ENCODE measurements around the gene DOLK. TPM values are rescaled to one million over a fixed set of nuclear protein-coding genes. Genes with fewer than 3 reads are reported as not detected.

Gene DOLK
- total and polyA plus RNA-seq, 2 of the 4 experiments (the other 2 are of a cell fraction): 23.2 to 30.8 TPM

DNA sequence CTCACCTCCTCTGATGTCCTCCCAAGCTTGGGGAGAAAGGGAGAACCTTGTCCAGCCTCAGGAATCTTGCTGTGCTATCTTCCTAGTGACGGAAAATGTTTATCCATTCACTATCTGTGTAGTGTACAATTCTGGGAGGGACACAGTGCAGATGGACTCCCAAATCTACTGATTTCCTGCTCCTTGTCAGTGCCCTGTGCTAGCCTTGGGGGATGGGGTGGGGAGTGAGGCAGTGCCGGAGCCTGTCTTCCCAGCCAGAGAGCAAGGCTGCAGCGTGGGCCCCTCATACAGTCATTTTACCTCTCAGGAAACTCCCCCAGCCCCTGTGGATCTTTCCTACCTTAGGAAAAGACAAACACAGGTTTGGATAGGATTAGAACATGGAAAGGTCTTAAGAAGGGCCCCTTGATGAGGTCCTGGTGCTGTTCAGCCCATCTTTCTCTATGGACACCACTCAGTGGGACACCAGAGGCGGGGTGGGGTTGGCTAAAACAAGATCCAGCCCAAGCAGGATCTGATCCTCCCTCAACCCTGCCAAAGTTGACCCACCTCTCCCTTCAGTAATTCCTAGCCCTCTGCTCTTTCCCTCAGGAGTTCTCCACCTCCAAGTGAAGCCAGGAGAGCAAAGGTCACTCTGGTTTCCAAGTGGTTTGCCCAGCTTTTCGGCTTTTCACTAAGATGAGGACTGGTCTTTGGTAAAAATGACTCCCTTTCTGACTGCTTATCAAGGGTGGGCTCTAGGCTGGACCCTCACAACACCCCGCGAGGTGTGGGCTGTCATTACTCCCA lies 3.4 kb downstream of the DOLK start:
- H3K27me3 ChIP-seq (ENCODE audit: control insufficient read depth, insufficient read depth, low read length): no peaks in the 10 kb centered on the region
- H4K5ac ChIP-seq (ENCODE audit: low read depth, low read length): no peak overlapping the region
- H3K4ac ChIP-seq (ENCODE audit: low read depth, low read length): no peak overlapping the region
- WGBS, 2 experiments (ENCODE audit: extremely low coverage in 2 of 2, insufficient read length in 1 of 2): no CpG with 5 or more reads among the region's 7 CpGs
- BruUV-seq (replicated peaks): no TSS peak
- H3K18ac ChIP-seq (ENCODE audit: low read depth, low read length): no peak overlapping the region
- ATAC-seq (ENCODE audit: low read depth) (no peak), DNase-seq (no peak)
- no peak overlapping the region for H2BK5ac ChIP-seq (ENCODE audit: low read depth, low read length, poor library complexity, severe bottlenecking)
- H4K20me1 ChIP-seq (ENCODE audit: insufficient read depth, low read length): peaks cover 7% of the 10 kb centered on the region; the same call in 1 of the 2 replicates
- no peak overlapping the region for H2BK120ac ChIP-seq (ENCODE audit: low read depth, low read length)
- no peak overlapping the region for H3K56ac ChIP-seq (ENCODE audit: extremely low read depth, insufficient read depth, low read length)
- in situ Hi-C loops (cut with MboI; ENCODE audit: low sequenced_read_pairs) (no loop called here), intact Hi-C loops (cut with micrococcal nuclease) (no loop called here), dilution Hi-C loops (cut with HindIII; ENCODE audit: low sequenced_read_pairs, unreplicated experiment) (no loop called here)
- H2AFZ ChIP-seq (replicated peaks; ENCODE audit: low read length, poor library complexity): no peak overlapping the region
- no peak overlapping the region for H3K9ac ChIP-seq (ENCODE audit: low read depth, low read length)
- H3K23ac ChIP-seq (ENCODE audit: low read depth, low read length): no peak overlapping the region
- ChIA-PET CTCF (no interaction called here), POLR2A (ENCODE audit: unreplicated experiment) (no interaction called here)
- no peak overlapping the region for H2BK15ac ChIP-seq (ENCODE audit: low read depth, low read length)
- H3K9me1 ChIP-seq (ENCODE audit: insufficient read depth, low read length): peaks cover 16% of the 10 kb centered on the region
- no peak overlapping the region for H4K8ac ChIP-seq (ENCODE audit: low read depth in 2 of 2, low read length in 2 of 2)
- H3K4me2 ChIP-seq (ENCODE audit: low read depth, low read length): no peak overlapping the region
- no peak overlapping the region for H2AK5ac ChIP-seq (ENCODE audit: low read depth, low read length)
- no peak overlapping the region for H3K27ac ChIP-seq (ENCODE audit: insufficient read depth, low read length)
- H3K4me1 ChIP-seq (ENCODE audit: control insufficient read depth, insufficient read depth, low read length): peaks cover 7% of the 10 kb centered on the region
- peaks cover 9% of the 10 kb centered on the region for H3K36me3 ChIP-seq (ENCODE audit: control insufficient read depth, insufficient read depth, low read length)
- H2BK20ac ChIP-seq (ENCODE audit: low read depth, low read length): no peak overlapping the region
- H3K9me3 ChIP-seq (ENCODE audit: control insufficient read depth, insufficient read depth, low read length): no peaks in the 10 kb centered on the region
- no peak overlapping the region for H3K14ac ChIP-seq (replicated peaks; ENCODE audit: low read depth, low read length)
- H3K4me3 ChIP-seq (ENCODE audit: insufficient read depth, low read depth, low read length): no peak overlapping the region
- H4K91ac ChIP-seq (ENCODE audit: insufficient read depth, low read depth, low read length): no peak overlapping the region
- TF ChIP-seq MXI1 (IDR thresholded peaks at IDR 0.05; ENCODE audit: borderline replicate concordance, low read depth, low read length) (no peak), RCOR1 (IDR thresholded peaks at IDR 0.05; ENCODE audit: insufficient replicate concordance, low read length) (no peak), POLR2A (IDR thresholded peaks at IDR 0.05; ENCODE audit: low read depth, low read length) (no peak), MAFK (IDR thresholded peaks at IDR 0.05; ENCODE audit: low read depth, low read length) (no peak), MAZ (IDR thresholded peaks at IDR 0.05; ENCODE audit: borderline replicate concordance, low read depth, low read length) (no peak), RFX5 (IDR thresholded peaks at IDR 0.05; ENCODE audit: low read depth, low read length) (no peak), NFE2L2 (IDR thresholded peaks at IDR 0.05; ENCODE audit: low read depth, low read length) (no peak), CEBPB (IDR thresholded peaks at IDR 0.05; ENCODE audit: low read depth, low read length) (no peak), SMC3 (IDR thresholded peaks at IDR 0.05; ENCODE audit: low read depth, low read length) (no peak), BHLHE40 (IDR thresholded peaks at IDR 0.05; ENCODE audit: low read depth, low read length) (no peak), RAD21 (IDR thresholded peaks at IDR 0.05; ENCODE audit: low read length) (no peak), CHD1 (IDR thresholded peaks at IDR 0.05; ENCODE audit: low read depth, low read length) (no peak), FOS (IDR thresholded peaks at IDR 0.05; ENCODE audit: low read depth, low read length) (no peak)
- TF ChIP-seq, protein P1, sequence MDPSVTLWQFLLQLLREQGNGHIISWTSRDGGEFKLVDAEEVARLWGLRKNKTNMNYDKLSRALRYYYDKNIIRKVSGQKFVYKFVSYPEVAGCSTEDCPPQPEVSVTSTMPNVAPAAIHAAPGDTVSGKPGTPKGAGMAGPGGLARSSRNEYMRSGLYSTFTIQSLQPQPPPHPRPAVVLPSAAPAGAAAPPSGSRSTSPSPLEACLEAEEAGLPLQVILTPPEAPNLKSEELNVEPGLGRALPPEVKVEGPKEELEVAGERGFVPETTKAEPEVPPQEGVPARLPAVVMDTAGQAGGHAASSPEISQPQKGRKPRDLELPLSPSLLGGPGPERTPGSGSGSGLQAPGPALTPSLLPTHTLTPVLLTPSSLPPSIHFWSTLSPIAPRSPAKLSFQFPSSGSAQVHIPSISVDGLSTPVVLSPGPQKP (IDR thresholded peaks at IDR 0.05; ENCODE audit: borderline replicate concordance, low read depth, low read length): no peak
- TF ChIP-seq, protein P2, sequence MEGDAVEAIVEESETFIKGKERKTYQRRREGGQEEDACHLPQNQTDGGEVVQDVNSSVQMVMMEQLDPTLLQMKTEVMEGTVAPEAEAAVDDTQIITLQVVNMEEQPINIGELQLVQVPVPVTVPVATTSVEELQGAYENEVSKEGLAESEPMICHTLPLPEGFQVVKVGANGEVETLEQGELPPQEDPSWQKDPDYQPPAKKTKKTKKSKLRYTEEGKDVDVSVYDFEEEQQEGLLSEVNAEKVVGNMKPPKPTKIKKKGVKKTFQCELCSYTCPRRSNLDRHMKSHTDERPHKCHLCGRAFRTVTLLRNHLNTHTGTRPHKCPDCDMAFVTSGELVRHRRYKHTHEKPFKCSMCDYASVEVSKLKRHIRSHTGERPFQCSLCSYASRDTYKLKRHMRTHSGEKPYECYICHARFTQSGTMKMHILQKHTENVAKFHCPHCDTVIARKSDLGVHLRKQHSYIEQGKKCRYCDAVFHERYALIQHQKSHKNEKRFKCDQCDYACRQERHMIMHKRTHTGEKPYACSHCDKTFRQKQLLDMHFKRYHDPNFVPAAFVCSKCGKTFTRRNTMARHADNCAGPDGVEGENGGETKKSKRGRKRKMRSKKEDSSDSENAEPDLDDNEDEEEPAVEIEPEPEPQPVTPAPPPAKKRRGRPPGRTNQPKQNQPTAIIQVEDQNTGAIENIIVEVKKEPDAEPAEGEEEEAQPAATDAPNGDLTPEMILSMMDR (conservative IDR thresholded peaks at IDR 0.05; ENCODE audit: low read depth, low read length): no peak
- TF ChIP-seq, protein P3, sequence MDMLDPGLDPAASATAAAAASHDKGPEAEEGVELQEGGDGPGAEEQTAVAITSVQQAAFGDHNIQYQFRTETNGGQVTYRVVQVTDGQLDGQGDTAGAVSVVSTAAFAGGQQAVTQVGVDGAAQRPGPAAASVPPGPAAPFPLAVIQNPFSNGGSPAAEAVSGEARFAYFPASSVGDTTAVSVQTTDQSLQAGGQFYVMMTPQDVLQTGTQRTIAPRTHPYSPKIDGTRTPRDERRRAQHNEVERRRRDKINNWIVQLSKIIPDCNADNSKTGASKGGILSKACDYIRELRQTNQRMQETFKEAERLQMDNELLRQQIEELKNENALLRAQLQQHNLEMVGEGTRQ (IDR thresholded peaks at IDR 0.05; ENCODE audit: low read depth, low read length): no peak
- no peak overlapping the region for H2AK9ac ChIP-seq (replicated peaks; ENCODE audit: low read depth, low read length, poor library complexity)
- H3K79me1 ChIP-seq (ENCODE audit: low read depth in 1 of 2, low read length in 2 of 2): peaks cover 25 to 35% of the 10 kb centered on the region in 2 experiments

All from IMR-90 (cell line).